HuH-7.5 (cell line): Measurements from ENCODE around the gene EEFSEC.

Experiments used
- DNase-seq: peaks from one replicate; pipeline ENCODE4 v3.0.0; 2011; ENCODE audit warnings: low spot score

Gene EEFSEC

GRCh38 chr3:128427175-128427857 is 274.0 kb downstream of the EEFSEC start:
- no peak for DNase-seq

GRCh38 chr3:128427872-128428822 is 274.9 kb downstream of the EEFSEC start:
- DNase-seq, result no peak

- no peak for DNase-seq
Observed at GRCh38 chr3:128429275-128429674, 276.0 kb downstream of the EEFSEC start.

DNA sequence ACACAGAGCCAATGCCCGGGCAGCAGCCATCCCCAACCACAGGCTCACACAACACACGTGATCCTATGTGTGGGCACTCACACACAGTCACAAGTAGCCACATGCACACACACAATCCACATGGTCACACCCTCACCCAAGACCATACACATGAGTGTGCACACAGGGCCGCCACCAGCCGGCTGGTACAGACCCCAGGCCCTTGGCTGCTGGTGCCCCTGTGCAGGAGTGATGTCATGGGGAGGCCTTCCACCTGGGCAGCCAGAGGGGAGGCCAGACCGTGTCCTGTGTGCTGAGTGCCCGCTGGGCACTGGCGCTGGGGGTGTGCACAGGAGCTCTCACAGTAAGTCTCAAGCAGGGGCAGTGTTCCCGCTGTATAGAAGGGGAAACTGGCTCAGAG is 276.5 kb downstream of the EEFSEC start:
- DNase-seq, result no peak

- no peak for DNase-seq
Observed at GRCh38 chr3:128430301-128430700, 277.0 kb downstream of the EEFSEC start.

GRCh38 chr3:128430731-128431130 is 277.4 kb downstream of the EEFSEC start:
- DNase-seq, result no peak

GRCh38 chr3:128431803-128432300 is 278.6 kb downstream of the EEFSEC start:
- DNase-seq, result no peak

DNA sequence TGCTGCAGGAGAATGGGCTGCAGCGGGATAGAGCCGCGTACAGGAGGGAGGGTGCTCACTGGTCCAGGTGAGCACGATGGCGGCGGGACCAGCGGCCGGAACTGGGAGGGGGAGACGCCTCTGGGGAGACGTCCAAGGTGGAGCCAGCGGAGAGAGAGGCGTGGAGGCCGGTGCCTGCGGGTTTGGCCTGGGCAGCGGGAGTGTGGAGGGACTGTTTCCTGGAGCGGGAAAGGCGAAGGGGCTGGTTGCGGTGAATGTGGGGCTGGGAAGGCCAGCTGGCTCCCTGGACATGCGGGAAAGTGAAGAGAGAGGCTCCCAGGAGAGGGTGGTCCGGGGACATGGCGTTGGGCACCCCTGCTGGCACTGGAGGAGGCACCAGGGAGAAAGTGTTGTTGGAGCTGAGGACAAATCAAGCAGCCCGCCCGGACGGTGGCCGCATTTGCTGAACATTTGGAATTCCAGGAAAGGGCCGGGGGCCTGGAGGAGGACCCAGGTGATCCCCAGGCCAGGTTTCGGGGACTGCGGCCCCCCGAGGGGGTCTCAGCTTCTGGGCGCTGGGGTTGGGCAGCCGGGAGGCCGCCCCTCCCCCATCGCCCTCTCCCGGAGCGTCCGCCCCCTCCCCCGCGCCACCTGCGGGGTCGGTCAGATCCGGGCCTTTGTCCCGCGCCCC is 279.2 kb downstream of the EEFSEC start:
- peak; percentile 64 for DNase-seq

DNA sequence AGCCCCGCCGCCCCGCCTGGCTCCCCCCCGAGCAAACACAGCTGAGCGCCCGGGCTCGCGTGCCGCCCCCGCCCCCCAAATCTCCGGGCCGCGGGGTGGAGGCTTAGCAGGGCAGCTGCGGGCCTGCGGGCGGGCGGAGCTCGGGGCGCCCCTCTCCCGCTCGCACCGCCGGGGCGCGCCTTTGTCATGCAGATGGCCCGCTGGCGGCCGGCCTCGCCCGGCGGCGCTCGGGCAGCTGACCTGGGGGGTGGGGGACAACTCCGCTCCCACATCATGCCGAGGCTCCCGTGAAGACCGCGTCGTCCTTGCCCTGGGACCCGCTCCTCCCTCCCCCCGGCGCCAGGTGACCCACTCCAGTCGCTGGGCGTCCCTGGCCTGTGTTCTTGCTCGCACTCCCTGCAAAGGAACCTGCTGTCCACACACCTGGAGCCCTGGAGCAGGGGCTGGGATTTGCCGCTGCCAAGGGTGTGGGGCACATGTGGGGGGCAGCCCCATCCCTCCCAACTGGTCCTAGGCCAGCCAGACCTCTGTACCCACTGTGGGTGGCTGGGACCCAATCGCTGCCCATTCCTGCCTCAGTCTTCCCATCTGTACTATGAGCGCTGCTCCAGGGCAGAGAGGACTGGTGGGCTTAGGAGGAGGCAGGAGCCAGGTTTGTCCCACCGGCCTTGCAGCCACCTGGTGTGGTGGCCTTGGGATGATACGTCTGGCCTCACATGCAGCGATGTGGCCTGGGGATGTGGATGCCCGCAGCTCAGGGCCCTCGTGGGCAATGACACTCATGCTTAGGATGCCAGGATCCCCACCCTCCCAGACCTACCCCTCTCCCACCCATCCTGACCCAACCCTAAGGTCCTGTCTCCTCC is 279.9 kb downstream of the EEFSEC start:
- peak; percentile 53 for DNase-seq

GRCh38 chr3:128433837-128434165 is 280.5 kb downstream of the EEFSEC start:
- DNase-seq, result no peak

DNA sequence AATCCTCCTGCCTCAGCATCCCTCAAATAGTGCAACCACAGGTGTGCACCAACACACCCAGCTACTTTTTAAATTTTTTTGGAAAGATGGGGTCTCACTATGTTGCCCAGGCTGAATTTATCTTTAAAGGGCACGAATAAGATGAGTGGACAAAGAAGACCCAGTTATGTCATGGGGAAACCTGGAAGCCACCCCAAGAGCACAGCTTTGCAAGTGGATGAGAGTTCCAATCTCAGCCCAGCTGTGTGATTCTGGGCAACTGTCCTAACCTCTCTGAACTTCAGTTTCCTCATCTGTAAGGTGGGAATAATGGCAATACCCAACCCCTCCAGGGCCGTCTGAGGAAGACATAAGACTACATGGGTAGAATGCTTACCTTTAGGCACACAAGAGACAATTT is 281.2 kb downstream of the EEFSEC start:
- no peak for DNase-seq

DNA sequence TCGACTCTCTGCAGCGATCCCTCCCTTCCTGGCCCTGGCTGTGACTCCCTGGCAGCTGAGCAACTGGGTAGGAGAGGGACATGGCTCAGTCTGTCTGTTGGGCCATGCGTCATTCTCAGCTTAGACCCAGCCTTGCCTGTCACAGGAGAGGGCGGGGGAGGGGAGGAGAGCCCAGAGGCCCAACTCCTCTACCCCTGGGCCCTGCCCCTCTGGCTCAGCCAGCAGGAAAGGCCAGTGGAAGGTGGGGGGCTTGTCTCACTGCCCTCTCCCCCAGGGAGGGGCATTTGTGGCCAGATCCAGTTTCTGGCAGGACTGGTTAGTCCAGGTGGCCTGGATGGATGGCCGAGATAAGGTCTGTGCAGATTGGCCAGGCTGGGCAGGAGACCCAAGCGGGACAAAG is 281.8 kb downstream of the EEFSEC start:
- no peak for DNase-seq

DNA sequence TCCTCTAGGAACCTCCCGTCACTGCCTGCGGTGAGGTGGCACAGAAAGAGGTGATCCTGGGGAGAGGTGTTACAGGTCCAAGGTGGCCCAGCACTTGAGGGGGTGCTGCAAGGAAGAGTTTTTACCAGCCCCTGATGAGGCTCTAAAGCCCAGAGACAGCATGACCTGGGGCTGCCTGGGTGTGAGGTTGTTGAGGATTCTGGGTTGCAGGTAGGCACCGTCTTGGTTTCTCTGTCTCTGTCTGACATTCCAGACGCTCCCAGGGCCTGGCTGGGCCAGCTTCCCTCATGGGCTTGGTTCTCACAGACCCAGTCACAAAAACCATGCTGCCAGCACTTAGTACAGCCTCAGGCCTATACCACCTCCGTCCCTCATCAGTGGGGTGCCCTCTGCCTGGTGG is 282.3 kb downstream of the EEFSEC start:
- no peak for DNase-seq

GRCh38 chr3:128436214-128436613 is 282.9 kb downstream of the EEFSEC start:
- no peak for DNase-seq

DNA sequence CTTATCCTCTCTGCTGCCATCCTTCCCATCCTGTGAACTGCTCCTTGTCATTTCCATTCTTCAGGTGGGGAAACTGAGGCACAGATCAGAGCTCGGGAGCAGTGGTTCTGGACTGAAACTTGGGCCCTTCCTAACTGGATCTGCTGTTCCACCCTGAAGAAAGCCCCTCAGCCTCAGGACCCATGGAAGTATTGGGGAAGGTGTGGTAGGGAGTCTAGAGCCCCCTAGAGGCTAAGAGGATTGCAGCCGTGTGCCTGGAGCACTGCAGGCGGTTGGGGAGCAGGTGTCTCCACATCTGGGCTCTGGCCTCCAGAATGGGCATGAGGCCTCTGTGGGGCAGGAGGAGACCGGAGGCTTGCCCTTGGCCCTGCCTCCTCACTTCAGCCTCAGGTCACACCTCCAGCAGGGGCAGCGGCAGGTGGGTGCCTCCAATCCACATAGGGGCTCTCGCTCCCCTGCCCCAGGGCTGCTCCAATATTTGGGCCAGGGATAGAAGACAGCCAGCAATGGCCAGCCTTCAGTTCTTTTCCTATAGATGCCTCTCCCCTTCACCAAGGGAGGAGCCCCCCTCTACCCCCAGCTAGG is 285.3 kb downstream of the EEFSEC start:
- no peak for DNase-seq

DNA sequence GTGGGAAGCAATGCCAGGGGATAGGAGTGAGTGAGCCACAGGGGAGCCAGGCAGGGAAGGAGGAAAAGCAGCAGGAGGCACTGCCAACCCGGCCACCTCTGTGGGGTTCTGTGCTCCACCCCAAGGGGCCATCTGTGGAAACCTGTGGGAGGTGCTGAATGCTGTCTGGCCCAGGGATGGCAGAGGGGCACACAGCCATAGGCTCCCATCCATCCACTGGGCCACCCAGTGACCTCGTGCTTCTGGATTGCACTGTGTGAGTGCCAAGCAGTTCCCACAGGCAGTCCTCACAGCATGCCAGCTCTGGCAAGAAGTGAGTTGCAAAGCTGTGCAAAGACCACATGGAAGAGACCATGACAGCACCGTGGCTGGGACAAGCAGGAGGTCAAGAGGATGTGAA is 285.9 kb downstream of the EEFSEC start:
- DNase-seq, result no peak

DNA sequence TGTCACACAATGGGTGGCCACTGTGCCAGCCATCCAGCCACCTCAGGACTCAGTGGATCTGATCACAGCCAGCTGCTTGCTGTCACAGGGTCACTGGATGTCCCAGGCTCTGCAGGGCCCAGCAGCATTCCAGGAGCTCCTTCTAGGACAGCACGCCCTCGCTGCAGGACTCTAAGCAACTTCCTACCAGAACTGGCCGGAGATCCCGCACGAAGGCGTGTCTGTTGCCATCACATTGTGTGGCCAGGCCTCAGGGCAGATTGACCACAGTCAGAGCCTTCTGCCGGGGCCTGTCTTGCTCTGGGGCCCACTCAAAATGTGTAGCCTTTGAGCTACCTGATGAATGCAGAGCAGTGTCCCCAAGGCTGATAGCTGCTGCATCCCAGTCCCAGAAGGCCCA is 288.8 kb downstream of the EEFSEC start:
- no peak for DNase-seq

- DNase-seq, result no peak
Observed at GRCh38 chr3:128442949-128443348, 289.7 kb downstream of the EEFSEC start.

- no peak for DNase-seq
Observed at GRCh38 chr3:128443771-128444170, 290.5 kb downstream of the EEFSEC start.

DNA sequence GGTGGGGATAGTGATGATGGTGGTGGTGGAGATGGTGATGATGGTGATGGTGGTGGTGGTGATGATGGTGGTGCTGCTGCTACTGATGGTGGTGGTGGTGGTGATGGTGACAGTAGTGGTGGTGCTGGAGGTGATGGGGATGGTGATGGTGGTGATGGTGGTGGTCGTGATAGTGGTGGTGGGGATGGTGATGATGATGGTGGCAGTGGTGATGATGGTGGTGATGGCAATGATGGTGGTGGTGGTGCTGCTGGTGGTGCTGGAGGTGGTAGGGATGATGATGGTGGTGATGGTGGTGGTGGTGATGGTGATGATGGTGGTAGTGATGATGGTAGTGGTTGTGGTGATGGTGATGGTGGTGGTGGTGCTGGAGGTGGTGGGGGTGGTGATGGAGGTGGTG is 292.1 kb downstream of the EEFSEC start:
- DNase-seq, result no peak

- no peak for DNase-seq
Observed at GRCh38 chr3:128446821-128447220, 293.5 kb downstream of the EEFSEC start.
